GM23338 (cell line): Measurements from ENCODE around the gene SEZ6.

Experiments used
- CTCF ChIP-seq, 2 experiments: fragments of 200-600 bp in 1 of 2; sonication (generic) in 1 of 2; conservative IDR thresholded peaks; 2 replicates each; pipeline versions ENCODE4 v1.5.1 to v1.6.1; 2016 to 2017; ENCODE audit warnings: antibody characterized with exemption in 2 of 2, low read depth in 2 of 2, mild to moderate bottlenecking in 2 of 2, moderate library complexity in 1 of 2
- EZH2 ChIP-seq: fragments of 200-600 bp; sonication (generic); IDR thresholded peaks from one replicate; pipeline ENCODE4 v1.8.0; 2017; ENCODE audit warnings: antibody characterized with exemption, mild to moderate bottlenecking, low read depth; ENCODE audit not compliant: unreplicated experiment

- TF ChIP-seq CTCF (conservative IDR thresholded peaks at IDR 0.05; ENCODE audit: low read depth in 2 of 2) (no peak), EZH2 (no peak)
Observed at GRCh38 chr17:29032013-29032856, 26.4 kb upstream of the SEZ6 start.
